HG02840 (cell line): ENCODE measurements around the gene ZC3HAV1L.
"Not testable (repeated sequence)": the region's sequence is repeated elsewhere in the genome, so short reads cannot be mapped to it uniquely, and the experiment has no call there.

Experiments
- ATAC-seq: cut with Tn5 transposase; IDR thresholded peaks from one replicate; pipeline ENCODE4 v1.9.1; 2021; ENCODE audit warnings: mild to moderate bottlenecking, moderate library complexity, moderate number of reproducible peaks; ENCODE audit not compliant: unreplicated experiment, low FRiP score

The ZC3HAV1L gene

GRCh38 chr7:139035586-139036353, at the start of gene ZC3HAV1L:
ZC3HAV1L (minus strand) TSS chr7:139036042; CDS start chr7:139036017, 25 bp downstream.
- peak; percentile 72 for ATAC-seq

- ATAC-seq: no peak
Observed at GRCh38 chr7:139084709-139085108, 48.9 kb upstream of the ZC3HAV1L start.

GRCh38 chr7:139081584-139081983, 45.7 kb upstream of the ZC3HAV1L start:
- ATAC-seq: no peak

GRCh38 chr7:139080905-139081304, 45.1 kb upstream of the ZC3HAV1L start:
- no peak for ATAC-seq

GRCh38 chr7:139079861-139080260, 44.0 kb upstream of the ZC3HAV1L start:
- no peak for ATAC-seq

GRCh38 chr7:139078911-139079310, 43.1 kb upstream of the ZC3HAV1L start:
- no peak for ATAC-seq

- no peak for ATAC-seq
Observed at GRCh38 chr7:139078399-139078798, 42.6 kb upstream of the ZC3HAV1L start.

- not testable (repeated sequence) for ATAC-seq
Observed at GRCh38 chr7:139077706-139078105, 41.9 kb upstream of the ZC3HAV1L start.

GRCh38 chr7:139075871-139076686, 40.2 kb upstream of the ZC3HAV1L start:
- no peak for ATAC-seq

- peak; percentile 74 for ATAC-seq
Observed at GRCh38 chr7:139075031-139075652, 39.3 kb upstream of the ZC3HAV1L start.

GRCh38 chr7:139072796-139073195, 37.0 kb upstream of the ZC3HAV1L start:
- ATAC-seq: no peak

GRCh38 chr7:139071680-139072079, 35.8 kb upstream of the ZC3HAV1L start:
- ATAC-seq: no peak

GRCh38 chr7:139068544-139069399, 32.9 kb upstream of the ZC3HAV1L start:
- no peak for ATAC-seq

GRCh38 chr7:139066315-139066714, 30.5 kb upstream of the ZC3HAV1L start:
- ATAC-seq: no peak

GRCh38 chr7:139065323-139065722, 29.5 kb upstream of the ZC3HAV1L start:
- ATAC-seq: no peak

- ATAC-seq: no peak
Observed at GRCh38 chr7:139061416-139061815, 25.6 kb upstream of the ZC3HAV1L start.

- ATAC-seq: no peak
Observed at GRCh38 chr7:139060695-139061237, 24.9 kb upstream of the ZC3HAV1L start.

- ATAC-seq: no peak
Observed at GRCh38 chr7:139059905-139060304, 24.1 kb upstream of the ZC3HAV1L start.

- ATAC-seq: no peak
Observed at GRCh38 chr7:139058943-139059342, 23.1 kb upstream of the ZC3HAV1L start.

GRCh38 chr7:139055674-139056073, 19.8 kb upstream of the ZC3HAV1L start:
- no peak for ATAC-seq
